ENCODE results near the gene RYK. TPM values are rescaled to one million over a fixed set of nuclear protein-coding genes. Genes with fewer than 3 reads are reported as not detected.
A peak's percentile ranks its signal among the peaks of the same experiment; 100 is the strongest.

Gene RYK
- total RNA-seq, 1 donor from 2014 or later = 85.2 TPM

- TF ChIP-seq CTCF (IDR thresholded peaks at IDR 0.05; ENCODE audit: unreplicated experiment) = no peak
- no peaks in the 10 kb centered on the region for H3K27me3 Mint-ChIP-seq
- H3K27ac Mint-ChIP-seq = peak overlapping the region; percentile 11
- no peaks in the 10 kb centered on the region for H3K36me3 Mint-ChIP-seq (ENCODE audit: insufficient read depth)
- no peak overlapping the region for H3K4me3 Mint-ChIP-seq (ENCODE audit: low read depth)
- peaks cover 32% of the 10 kb centered on the region for H3K4me1 Mint-ChIP-seq (ENCODE audit: low read depth)
- no peak for DNase-seq (ENCODE audit: low spot score, unreplicated experiment)
- no peaks in the 10 kb centered on the region for H3K9me3 Mint-ChIP-seq (ENCODE audit: low read depth)
Measured at GRCh38 chr3:134235577-134236076, 15.0 kb downstream of the RYK start.

- Mint-ChIP-seq H3K27ac (no peak overlapping the region), H3K4me3 (ENCODE audit: low read depth) (no peak overlapping the region), H3K9me3 (ENCODE audit: low read depth) (no peaks in the 10 kb centered on the region), H3K27me3 (no peaks in the 10 kb centered on the region), H3K36me3 (ENCODE audit: insufficient read depth) (no peaks in the 10 kb centered on the region), H3K4me1 (ENCODE audit: low read depth) (peaks cover 28% of the 10 kb centered on the region)
- TF ChIP-seq CTCF (IDR thresholded peaks at IDR 0.05; ENCODE audit: unreplicated experiment) = no peak
- no peak for DNase-seq (ENCODE audit: low spot score, unreplicated experiment)
Measured at GRCh38 chr3:134232951-134233350, 17.7 kb downstream of the RYK start.

GRCh38 chr3:134232151-134232550, 18.5 kb downstream of the RYK start:
- H3K4me3 Mint-ChIP-seq (ENCODE audit: low read depth) = no peak overlapping the region
- no peak for DNase-seq (ENCODE audit: low spot score, unreplicated experiment)
- peak overlapping the region; percentile 26 for H3K27ac Mint-ChIP-seq
- peaks cover 21% of the 10 kb centered on the region for H3K4me1 Mint-ChIP-seq (ENCODE audit: low read depth)
- no peak for TF ChIP-seq CTCF (IDR thresholded peaks at IDR 0.05; ENCODE audit: unreplicated experiment)
- no peaks in the 10 kb centered on the region for H3K9me3 Mint-ChIP-seq (ENCODE audit: low read depth)
- H3K36me3 Mint-ChIP-seq (ENCODE audit: insufficient read depth) = no peaks in the 10 kb centered on the region
- H3K27me3 Mint-ChIP-seq = no peaks in the 10 kb centered on the region

GRCh38 chr3:134231131-134231530, 19.5 kb downstream of the RYK start:
- no peaks in the 10 kb centered on the region for H3K36me3 Mint-ChIP-seq (ENCODE audit: insufficient read depth)
- H3K4me1 Mint-ChIP-seq (ENCODE audit: low read depth) = peaks cover 16% of the 10 kb centered on the region
- no peak for TF ChIP-seq CTCF (IDR thresholded peaks at IDR 0.05; ENCODE audit: unreplicated experiment)
- no peaks in the 10 kb centered on the region for H3K9me3 Mint-ChIP-seq (ENCODE audit: low read depth)
- H3K4me3 Mint-ChIP-seq (ENCODE audit: low read depth) = no peak overlapping the region
- H3K27me3 Mint-ChIP-seq = no peaks in the 10 kb centered on the region
- DNase-seq (ENCODE audit: low spot score, unreplicated experiment) = no peak
- H3K27ac Mint-ChIP-seq = peak overlapping the region; percentile 71

- Mint-ChIP-seq H3K36me3 (ENCODE audit: insufficient read depth) (no peaks in the 10 kb centered on the region), H3K4me3 (ENCODE audit: low read depth) (no peak overlapping the region), H3K4me1 (ENCODE audit: low read depth) (peaks cover 10% of the 10 kb centered on the region), H3K27ac (peak overlapping the region; percentile 39), H3K9me3 (ENCODE audit: low read depth) (no peaks in the 10 kb centered on the region), H3K27me3 (no peaks in the 10 kb centered on the region)
- no peak for DNase-seq (ENCODE audit: low spot score, unreplicated experiment)
- TF ChIP-seq CTCF (IDR thresholded peaks at IDR 0.05; ENCODE audit: unreplicated experiment) = no peak
Measured at GRCh38 chr3:134229038-134229437, 21.6 kb downstream of the RYK start.

Data from progenitor cell of endocrine pancreas (in vitro differentiated cells).